PC-3 (cell line): Measurements from ENCODE around the gene SHISA2. TPM values are rescaled to one million over a fixed set of nuclear protein-coding genes. Genes with fewer than 3 reads are reported as not detected.
"Not testable (repeated sequence)": the region's sequence is repeated elsewhere in the genome, so short reads cannot be mapped to it uniquely, and the experiment has no call there.

Experiments
- ATAC-seq: fragments of 200-7000 bp; cut with Tn5 transposase; 2 replicates; pipeline ENCODE4 v1.9.1; 2020; ENCODE audit warnings: mild to moderate bottlenecking, moderate library complexity
- BruUV-seq: library from RNA; stranded (reverse); fragments of 400-500 nt; replicated peaks from 2 replicates; lab custom pipeline; 2021; lab: Mats Ljungman, UMichigan
- CTCF ChIA-PET: fragments of 300-600 bp; sonication (Branson Sonifier 250); formaldehyde crosslinking; loops from one replicate; lab custom pipeline; 2022; ENCODE audit warnings: antibody characterized with exemption; lab: Charles Lee
- POLR2A ChIA-PET: fragments of 300-600 bp; sonication (Branson Sonifier 250); formaldehyde crosslinking; loops from one replicate; lab custom pipeline; 2022; ENCODE audit warnings: antibody characterized with exemption; ENCODE audit not compliant: unreplicated experiment; lab: Charles Lee
- DNase-seq: peaks from one replicate; pipeline ENCODE4 v3.0.0-alpha.2; 2015
- H2AFZ ChIP-seq: fragments of 300-600 bp; sonication (generic); 2 replicates; pipeline ENCODE4 v1.6.0; 2016; ENCODE audit warnings: antibody characterized with exemption, low read length
- H3F3A ChIP-seq: fragments of 300-600 bp; sonication (generic); one replicate; pipeline ENCODE4 v1.6.0; 2017; ENCODE audit warnings: antibody characterized with exemption, low read length, control low read depth, mild to moderate bottlenecking; ENCODE audit not compliant: unreplicated experiment
- H3K27ac ChIP-seq: fragments of 300-600 bp; sonication (generic); 2 replicates; pipeline ENCODE4 v1.5.1; 2016; ENCODE audit warnings: mild to moderate bottlenecking, low read length
- H3K27me3 ChIP-seq: fragments of 300-600 bp; sonication (generic); 2 replicates; pipeline ENCODE4 v1.6.1; 2016; ENCODE audit warnings: low read length, mixed read lengths
- H3K36me3 ChIP-seq: fragments of 300-600 bp; sonication (generic); 2 replicates; pipeline ENCODE4 v1.6.1; 2016; ENCODE audit warnings: low read depth, mixed run types, low read length, mixed read lengths
- H3K4me1 ChIP-seq: fragments of 300-600 bp; sonication (generic); 2 replicates; pipeline ENCODE4 v1.5.1; 2016; ENCODE audit warnings: low read length; ENCODE audit not compliant: insufficient read depth
- H3K4me2 ChIP-seq: fragments of 300-600 bp; sonication (generic); 2 replicates; pipeline ENCODE4 v1.6.0; 2016; ENCODE audit warnings: low read length
- H3K4me3 ChIP-seq: fragments of 300-600 bp; sonication (generic); 2 replicates; pipeline ENCODE4 v1.5.1; 2016; ENCODE audit warnings: mild to moderate bottlenecking, low read length, mixed read lengths
- H3K79me2 ChIP-seq: fragments of 300-600 bp; sonication (generic); 2 replicates; pipeline ENCODE4 v1.6.1; 2017; ENCODE audit warnings: low read length, mixed read lengths
- H3K9ac ChIP-seq: fragments of 300-600 bp; sonication (generic); 2 replicates; pipeline ENCODE4 v1.6.0; 2016; ENCODE audit warnings: mild to moderate bottlenecking, low read length
- H3K9me2 ChIP-seq: fragments of 300-600 bp; sonication (generic); replicated peaks from 2 replicates; pipeline ENCODE4 v1.6.1; 2016; ENCODE audit warnings: mixed run types, low read length, mixed read lengths
- H3K9me3 ChIP-seq: fragments of 300-600 bp; sonication (generic); 2 replicates; pipeline ENCODE4 v1.6.1; 2016; ENCODE audit warnings: low read length, mixed read lengths
- H4K20me1 ChIP-seq: fragments of 300-600 bp; sonication (generic); 2 replicates; pipeline ENCODE4 v1.6.1; 2016; ENCODE audit warnings: low read length, mixed read lengths
- intact Hi-C: fragments of 100-400 bp; cut with micrococcal nuclease; formaldehyde crosslinking; loops from 2 replicates; pipeline ENCODE4 v1.9.0; 2023
- total RNA-seq: library from RNA; depleted of rRNA; stranded (reverse); fragments of >200 nt; gene quantifications from 2 replicates; pipeline ENCODE4 v1.2.3, GENCODE V29; 2014
- TF ChIP-seq, protein P1 (sequence below): fragments of 300-600 bp; sonication (generic); conservative IDR thresholded peaks from 2 replicates; pipeline ENCODE4 v1.5.1; 2017; ENCODE audit warnings: antibody characterized with exemption, low read depth, mild to moderate bottlenecking, low read length

SHISA2 gene
- total RNA-seq, 1 experiment from 2014 or later: 7.8 TPM

DNA sequence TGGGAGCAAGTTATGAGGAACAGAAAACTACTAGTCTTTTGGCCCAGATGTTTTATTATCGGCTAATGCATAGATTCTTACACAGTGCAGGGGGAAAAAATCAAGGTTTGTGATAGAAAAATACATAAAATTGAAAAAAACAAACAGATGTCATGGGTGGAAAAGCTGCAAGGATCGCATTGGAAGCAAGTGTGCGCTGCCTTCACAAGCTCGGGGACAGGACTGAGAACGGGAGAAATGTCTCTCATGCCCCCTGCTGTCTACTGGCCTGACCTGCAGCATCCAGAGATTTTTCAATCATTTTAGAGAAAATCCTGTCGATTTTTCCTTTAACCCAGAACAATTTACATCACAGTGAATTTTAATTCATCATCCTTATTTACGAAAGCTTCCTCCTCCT lies 20.5 kb upstream of the SHISA2 start:
- CTCF ChIA-PET: interaction anchor here (0.6 kb wide), 2 partner anchors 1076 to 1595 kb away, joined by 3 to 8 read pairs; no protein-coding TSS in a partner anchor
- H3K9ac ChIP-seq, H3K36me3 ChIP-seq, intact Hi-C loops, DNase-seq, H2AFZ ChIP-seq, H3K27ac ChIP-seq, POLR2A ChIA-PET, H3K4me2 ChIP-seq, H3K9me2 ChIP-seq, H3K9me3 ChIP-seq, H3K27me3 ChIP-seq, H3K79me2 ChIP-seq, H3K4me1 ChIP-seq, H3F3A ChIP-seq, H3K4me3 ChIP-seq, BruUV-seq, H4K20me1 ChIP-seq: not testable (repeated sequence)
- TF ChIP-seq, protein P1, sequence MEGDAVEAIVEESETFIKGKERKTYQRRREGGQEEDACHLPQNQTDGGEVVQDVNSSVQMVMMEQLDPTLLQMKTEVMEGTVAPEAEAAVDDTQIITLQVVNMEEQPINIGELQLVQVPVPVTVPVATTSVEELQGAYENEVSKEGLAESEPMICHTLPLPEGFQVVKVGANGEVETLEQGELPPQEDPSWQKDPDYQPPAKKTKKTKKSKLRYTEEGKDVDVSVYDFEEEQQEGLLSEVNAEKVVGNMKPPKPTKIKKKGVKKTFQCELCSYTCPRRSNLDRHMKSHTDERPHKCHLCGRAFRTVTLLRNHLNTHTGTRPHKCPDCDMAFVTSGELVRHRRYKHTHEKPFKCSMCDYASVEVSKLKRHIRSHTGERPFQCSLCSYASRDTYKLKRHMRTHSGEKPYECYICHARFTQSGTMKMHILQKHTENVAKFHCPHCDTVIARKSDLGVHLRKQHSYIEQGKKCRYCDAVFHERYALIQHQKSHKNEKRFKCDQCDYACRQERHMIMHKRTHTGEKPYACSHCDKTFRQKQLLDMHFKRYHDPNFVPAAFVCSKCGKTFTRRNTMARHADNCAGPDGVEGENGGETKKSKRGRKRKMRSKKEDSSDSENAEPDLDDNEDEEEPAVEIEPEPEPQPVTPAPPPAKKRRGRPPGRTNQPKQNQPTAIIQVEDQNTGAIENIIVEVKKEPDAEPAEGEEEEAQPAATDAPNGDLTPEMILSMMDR: 0 out of 2 replicates have a peak, but pooled peaks have one; percentile 16
- peak; percentile 76 for ATAC-seq

DNA sequence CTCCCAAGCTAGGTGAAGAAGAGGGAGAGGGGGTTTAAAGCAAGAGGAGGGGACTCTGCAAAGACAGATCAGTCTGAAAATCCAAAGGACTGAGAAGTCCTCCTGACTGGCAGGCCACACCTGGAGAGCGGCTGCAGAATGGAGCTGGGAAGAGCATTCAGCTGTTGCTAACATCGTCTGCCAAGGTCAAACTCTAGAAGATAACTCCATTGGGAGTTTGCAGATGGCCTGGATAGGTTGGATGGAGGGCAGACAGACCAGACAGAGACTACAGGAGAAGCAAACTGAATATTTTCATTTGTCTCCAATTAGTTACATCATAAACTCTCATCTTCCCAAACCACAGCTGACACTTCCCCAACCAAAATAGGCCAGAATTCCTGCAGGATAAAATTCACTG lies 19.9 kb upstream of the SHISA2 start:
- no peak overlapping the region for H3K4me2 ChIP-seq
- ChIA-PET CTCF (no interaction called here), POLR2A (no interaction called here)
- no peaks in the 10 kb centered on the region for H3K9me3 ChIP-seq
- DNase-seq (no peak), ATAC-seq (no peak)
- no peak overlapping the region for H2AFZ ChIP-seq
- H3K79me2 ChIP-seq: no peaks in the 10 kb centered on the region
- intact Hi-C loops: loop anchor here (1.0 kb wide), 1 partner anchor 497 kb away; no protein-coding TSS in a partner anchor
- H3K36me3 ChIP-seq: no peaks in the 10 kb centered on the region
- H3K9ac ChIP-seq: no peak overlapping the region
- no peak overlapping the region for H3K27ac ChIP-seq
- H3K9me2 ChIP-seq: no peaks in the 10 kb centered on the region
- H3K4me3 ChIP-seq: no peak overlapping the region
- TF ChIP-seq, protein P1: no peak
- no peaks in the 10 kb centered on the region for H4K20me1 ChIP-seq
- H3K4me1 ChIP-seq: no peaks in the 10 kb centered on the region
- H3F3A ChIP-seq: no peaks in the 10 kb centered on the region
- no TSS peak for BruUV-seq
- peaks cover 7% of the 10 kb centered on the region; the same call in 1 of the 2 replicates for H3K27me3 ChIP-seq

DNA sequence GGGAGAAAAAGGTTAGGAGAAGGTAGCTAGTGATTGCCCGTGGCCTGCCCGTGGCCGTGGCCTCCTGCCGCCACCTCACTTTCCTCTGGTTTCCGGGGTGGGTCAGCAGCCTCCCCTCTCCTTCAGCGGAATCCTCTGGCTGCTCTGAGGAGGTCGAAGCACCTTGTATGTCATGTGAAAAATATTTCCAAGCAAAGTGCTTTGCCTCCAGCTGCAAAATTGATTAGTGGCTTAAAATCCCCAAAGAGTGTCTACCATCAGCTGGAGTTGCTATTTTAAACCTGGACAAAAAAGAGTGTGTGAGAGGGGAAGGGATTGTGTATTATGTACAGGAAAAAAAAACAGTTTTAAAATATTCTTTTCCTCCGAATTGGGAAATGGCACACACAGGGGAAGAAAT lies 17.8 kb upstream of the SHISA2 start:
- H2AFZ ChIP-seq, H3K4me1 ChIP-seq, H3K9me3 ChIP-seq, H3K27me3 ChIP-seq, H3K9ac ChIP-seq, H4K20me1 ChIP-seq, H3K4me2 ChIP-seq, BruUV-seq, CTCF ChIA-PET, H3K36me3 ChIP-seq, H3K4me3 ChIP-seq, ATAC-seq, DNase-seq, H3F3A ChIP-seq, H3K79me2 ChIP-seq, H3K9me2 ChIP-seq, H3K27ac ChIP-seq: not testable (repeated sequence)
- intact Hi-C loops: loop anchor here (10.0 kb wide), 1 partner anchor 295 kb away; no protein-coding TSS in a partner anchor
- POLR2A ChIA-PET: interaction anchor here (0.6 kb wide), 1 partner anchor 495 kb away, joined by 4 read pairs; no protein-coding TSS in a partner anchor

DNA sequence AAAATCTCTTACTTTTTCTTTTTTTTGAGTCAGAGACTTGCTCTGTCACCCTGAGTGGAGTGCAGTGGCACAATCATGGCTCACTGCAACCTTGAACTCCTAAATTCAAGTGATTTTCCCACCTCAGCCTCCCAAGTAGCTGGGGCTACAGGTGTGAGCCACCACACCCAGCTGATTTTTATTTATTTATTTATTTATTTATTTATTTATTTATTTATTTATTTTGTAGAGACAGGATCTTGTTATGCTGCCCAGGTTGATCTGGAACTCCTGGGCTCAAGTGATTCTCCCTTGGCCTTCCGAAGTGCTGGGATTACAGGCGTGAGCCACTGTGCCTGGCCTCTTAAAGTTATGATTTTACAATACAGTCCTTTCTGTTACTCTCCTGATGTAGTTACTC lies 16.6 kb upstream of the SHISA2 start:
- H3K27ac ChIP-seq, H3K4me2 ChIP-seq, H3F3A ChIP-seq, H3K4me3 ChIP-seq, H3K9me2 ChIP-seq, H3K36me3 ChIP-seq, POLR2A ChIA-PET, ATAC-seq, BruUV-seq, H3K9me3 ChIP-seq, H3K79me2 ChIP-seq, H3K4me1 ChIP-seq, H4K20me1 ChIP-seq, H3K27me3 ChIP-seq, CTCF ChIA-PET, H2AFZ ChIP-seq, DNase-seq, H3K9ac ChIP-seq: not testable (repeated sequence)
- intact Hi-C loops: loop anchor here (10.0 kb wide), 1 partner anchor 294 kb away; no protein-coding TSS in a partner anchor
